ENCODE measurements around the gene PARP1.

GRCh38 chr1:226325178-226325577 is 82.7 kb downstream of the PARP1 start:
- TF ChIP-seq CTCF (conservative IDR thresholded peaks at IDR 0.05; ENCODE audit: low read depth, low read length) = no peak
- no peak for TF ChIP-seq EZH2 (IDR thresholded peaks at IDR 0.05; ENCODE audit: borderline replicate concordance, low read depth, low read length, poor library complexity, severe bottlenecking)

Measured in A673 (cell line).